SK-N-MC (cell line): ENCODE measurements around the gene MERTK.
"Not testable (repeated sequence)": the region's sequence is repeated elsewhere in the genome, so short reads cannot be mapped to it uniquely, and the experiment has no call there.

Source experiments
- EZH2 ChIP-seq: fragments of 200-600 bp; sonication (generic); IDR thresholded peaks from one replicate; pipeline ENCODE4 v1.6.1; 2017; ENCODE audit warnings: antibody characterized with exemption
- POLR2AphosphoS5 ChIP-seq: IDR thresholded peaks from 2 replicates; pipeline ENCODE4 v1.6.1; 2012; ENCODE audit warnings: mild to moderate bottlenecking, low read depth, low read length, borderline replicate concordance

DNA sequence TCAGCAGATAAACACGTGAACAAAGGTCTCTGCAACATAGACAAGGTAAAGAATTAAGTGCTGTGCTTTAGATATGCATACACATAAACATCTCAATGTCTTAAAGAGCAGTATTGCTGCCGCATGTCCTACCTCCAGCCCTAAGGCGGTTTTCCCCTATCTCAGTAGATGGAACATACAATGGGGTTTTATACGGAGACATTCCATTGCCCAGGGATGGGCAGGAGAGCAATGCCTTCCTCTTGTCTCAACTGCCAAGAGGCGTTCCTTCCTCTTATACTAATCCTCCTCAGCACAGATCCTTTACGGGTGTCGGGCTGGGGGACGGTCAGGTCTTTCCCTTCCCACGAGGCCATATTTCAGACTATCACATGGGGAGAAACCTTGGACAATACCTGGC lies 64.7 kb downstream of the MERTK start:
- not testable (repeated sequence) for TF ChIP-seq POLR2AphosphoS5, EZH2
